Upper lobe of right lung (tissue), 1 donor: ENCODE measurements around the gene BRINP2. TPM values are rescaled to one million over a fixed set of nuclear protein-coding genes. Genes with fewer than 3 reads are reported as not detected.

Experiments used
- ATAC-seq: fragments of 200-7000 bp; cut with Tn5 transposase; one replicate; pipeline ENCODE4 v1.9.1; 2020; ENCODE audit warnings: mild to moderate bottlenecking, moderate library complexity
- DNase-seq: peaks from one replicate; pipeline ENCODE4 v3.0.0-alpha.2; 2020
- H3K27ac ChIP-seq: fragments of 200-600 bp; one replicate; pipeline ENCODE4 v1.8.0; 2022
- H3K27me3 ChIP-seq: fragments of 200-600 bp; one replicate; pipeline ENCODE4 v1.8.0; 2022; ENCODE audit warnings: mild to moderate bottlenecking
- H3K36me3 ChIP-seq: fragments of 200-600 bp; one replicate; pipeline ENCODE4 v1.8.0; 2022
- H3K4me1 ChIP-seq: fragments of 200-600 bp; one replicate; pipeline ENCODE4 v1.8.0; 2022
- H3K4me3 ChIP-seq: fragments of 200-600 bp; one replicate; pipeline ENCODE4 v1.8.0; 2022; ENCODE audit warnings: mild to moderate bottlenecking
- H3K9me3 ChIP-seq: fragments of 200-600 bp; one replicate; pipeline ENCODE4 v1.8.0; 2022
- intact Hi-C: fragments of 100-400 bp; cut with DNase I; formaldehyde crosslinking; loops from one replicate; pipeline ENCODE4 v1.11.0; 2022
- total RNA-seq: library from RNA; stranded (reverse); fragmentation: NEBNext Ultra II Directional; extraction: Animal tissue kit (Norgen Biotek cat#: 25700); gene quantifications from one replicate; pipeline ENCODE4 v1.2.1, GENCODE V29; 2021
- TF ChIP-seq, protein P1 (sequence below): fragments of 200-600 bp; IDR thresholded peaks from one replicate; pipeline ENCODE4 v1.8.0; 2022; ENCODE audit warnings: antibody characterized with exemption
- donor health status: DM: no; HTN: yes; CAD: no; lungs with severe emphysema.

Gene BRINP2
- total RNA-seq, 1 donor from 2014 or later, result not detected

- peaks cover 10% of the 10 kb centered on the region for H3K27me3 ChIP-seq
- TF ChIP-seq, protein P1, sequence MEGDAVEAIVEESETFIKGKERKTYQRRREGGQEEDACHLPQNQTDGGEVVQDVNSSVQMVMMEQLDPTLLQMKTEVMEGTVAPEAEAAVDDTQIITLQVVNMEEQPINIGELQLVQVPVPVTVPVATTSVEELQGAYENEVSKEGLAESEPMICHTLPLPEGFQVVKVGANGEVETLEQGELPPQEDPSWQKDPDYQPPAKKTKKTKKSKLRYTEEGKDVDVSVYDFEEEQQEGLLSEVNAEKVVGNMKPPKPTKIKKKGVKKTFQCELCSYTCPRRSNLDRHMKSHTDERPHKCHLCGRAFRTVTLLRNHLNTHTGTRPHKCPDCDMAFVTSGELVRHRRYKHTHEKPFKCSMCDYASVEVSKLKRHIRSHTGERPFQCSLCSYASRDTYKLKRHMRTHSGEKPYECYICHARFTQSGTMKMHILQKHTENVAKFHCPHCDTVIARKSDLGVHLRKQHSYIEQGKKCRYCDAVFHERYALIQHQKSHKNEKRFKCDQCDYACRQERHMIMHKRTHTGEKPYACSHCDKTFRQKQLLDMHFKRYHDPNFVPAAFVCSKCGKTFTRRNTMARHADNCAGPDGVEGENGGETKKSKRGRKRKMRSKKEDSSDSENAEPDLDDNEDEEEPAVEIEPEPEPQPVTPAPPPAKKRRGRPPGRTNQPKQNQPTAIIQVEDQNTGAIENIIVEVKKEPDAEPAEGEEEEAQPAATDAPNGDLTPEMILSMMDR, result peak; percentile 76
- intact Hi-C loops, result no loop called here
- no peaks in the 10 kb centered on the region for H3K36me3 ChIP-seq
- peak; percentile 92 for ATAC-seq
- DNase-seq, result peak; percentile 73
- no peak overlapping the region for H3K27ac ChIP-seq
- no peak overlapping the region for H3K4me3 ChIP-seq
- H3K9me3 ChIP-seq, result no peaks in the 10 kb centered on the region
- no peaks in the 10 kb centered on the region for H3K4me1 ChIP-seq
These were observed 11.0 kb downstream of the BRINP2 start for GRCh38 chr1:177181631-177182291.

DNA sequence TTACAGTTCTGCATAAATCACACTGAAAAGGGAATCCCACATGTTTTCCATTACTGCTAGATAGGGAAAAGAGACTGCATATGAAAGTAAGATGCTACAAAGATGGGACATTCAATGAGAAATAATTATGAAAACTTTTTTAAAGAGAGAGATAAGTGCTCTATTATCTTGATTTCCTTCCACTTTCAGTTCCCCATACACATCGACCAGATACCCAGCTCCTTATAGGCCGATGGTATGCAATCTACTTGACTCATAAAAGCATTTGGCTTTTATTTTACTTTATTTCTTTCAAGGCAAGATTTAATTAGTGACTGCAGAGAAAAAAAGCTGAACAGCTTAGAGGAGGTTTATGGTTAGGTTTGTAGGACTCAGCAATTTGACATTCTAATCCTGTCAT lies 13.1 kb downstream of the BRINP2 start:
- Histone ChIP-seq H3K9me3 (no peaks in the 10 kb centered on the region), H3K36me3 (no peaks in the 10 kb centered on the region), H3K27ac (no peak overlapping the region), H3K27me3 (peaks cover 10% of the 10 kb centered on the region), H3K4me1 (no peaks in the 10 kb centered on the region), H3K4me3 (no peak overlapping the region)
- intact Hi-C loops, result no loop called here
- DNase-seq (no peak), ATAC-seq (no peak)
- TF ChIP-seq, protein P1, result no peak

DNA sequence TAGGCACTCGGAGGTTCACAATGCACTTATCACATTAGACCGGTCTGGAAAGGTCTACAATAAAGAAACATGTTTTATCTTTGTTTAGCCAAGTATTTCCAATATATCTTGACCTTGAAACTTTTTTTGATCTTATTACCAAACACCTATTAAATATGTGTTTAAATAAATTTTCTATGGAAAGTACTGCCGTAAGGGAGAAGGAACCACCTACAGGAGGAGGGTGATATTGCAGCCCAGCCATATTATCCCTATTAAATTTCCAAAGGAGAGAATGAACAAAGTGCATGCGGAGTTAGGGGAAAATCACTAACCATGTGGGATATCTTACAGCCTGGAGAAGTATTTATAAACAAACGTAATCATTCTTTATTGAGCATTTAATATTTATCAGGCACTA lies 14.5 kb downstream of the BRINP2 start:
- ATAC-seq, result no peak

DNA sequence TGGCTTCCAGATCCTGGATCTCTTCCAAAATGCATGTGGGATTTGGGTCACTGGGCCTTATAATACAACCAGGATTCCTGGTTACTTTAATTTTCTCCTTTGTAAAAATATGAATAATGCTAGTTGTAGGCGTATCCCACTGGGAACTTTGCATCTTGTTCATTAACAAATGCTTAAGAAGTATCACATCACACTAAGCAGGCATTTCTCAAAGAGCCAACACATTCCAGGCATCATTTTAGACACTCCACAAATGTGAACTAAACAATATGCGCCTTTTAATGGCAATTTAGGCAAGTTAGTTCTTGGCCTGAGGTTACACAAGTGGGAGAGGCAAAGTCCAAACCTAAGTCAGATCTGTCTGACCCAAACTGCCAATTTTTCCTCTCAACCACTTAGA lies 15.9 kb downstream of the BRINP2 start:
- no peak overlapping the region for H3K4me3 ChIP-seq
- no peak overlapping the region for H3K27ac ChIP-seq
- H3K9me3 ChIP-seq, result no peaks in the 10 kb centered on the region
- TF ChIP-seq, protein P1, result no peak
- no peaks in the 10 kb centered on the region for H3K4me1 ChIP-seq
- DNase-seq (no peak), ATAC-seq (no peak)
- intact Hi-C loops, result no loop called here
- H3K36me3 ChIP-seq, result no peaks in the 10 kb centered on the region
- peaks cover 4% of the 10 kb centered on the region for H3K27me3 ChIP-seq

More for the DNA sequence above, 14.5 kb downstream of the BRINP2 start:
- TF ChIP-seq, protein P1, result peak; percentile 43
- Histone ChIP-seq H3K27me3 (peaks cover 10% of the 10 kb centered on the region), H3K27ac (no peak overlapping the region), H3K4me1 (no peaks in the 10 kb centered on the region), H3K4me3 (no peak overlapping the region), H3K9me3 (no peaks in the 10 kb centered on the region), H3K36me3 (no peaks in the 10 kb centered on the region)
- no peak for DNase-seq
- intact Hi-C loops, result no loop called here

- no peaks in the 10 kb centered on the region for H3K36me3 ChIP-seq
- DNase-seq (no peak), ATAC-seq (no peak)
- no peaks in the 10 kb centered on the region for H3K4me1 ChIP-seq
- no peaks in the 10 kb centered on the region for H3K27me3 ChIP-seq
- TF ChIP-seq, protein P1, result no peak
- intact Hi-C loops, result no loop called here
- no peaks in the 10 kb centered on the region for H3K9me3 ChIP-seq
- no peak overlapping the region for H3K27ac ChIP-seq
- H3K4me3 ChIP-seq, result no peak overlapping the region
These were observed 19.7 kb downstream of the BRINP2 start for GRCh38 chr1:177190308-177190970.
